NCI-H1105 (cell line): ENCODE measurements around the gene MTM1.

Source experiments
- DNase-seq: peaks from one replicate; lab custom pipeline; 2025; lab: John Stamatoyannopoulos, UW

MTM1 gene

DNA sequence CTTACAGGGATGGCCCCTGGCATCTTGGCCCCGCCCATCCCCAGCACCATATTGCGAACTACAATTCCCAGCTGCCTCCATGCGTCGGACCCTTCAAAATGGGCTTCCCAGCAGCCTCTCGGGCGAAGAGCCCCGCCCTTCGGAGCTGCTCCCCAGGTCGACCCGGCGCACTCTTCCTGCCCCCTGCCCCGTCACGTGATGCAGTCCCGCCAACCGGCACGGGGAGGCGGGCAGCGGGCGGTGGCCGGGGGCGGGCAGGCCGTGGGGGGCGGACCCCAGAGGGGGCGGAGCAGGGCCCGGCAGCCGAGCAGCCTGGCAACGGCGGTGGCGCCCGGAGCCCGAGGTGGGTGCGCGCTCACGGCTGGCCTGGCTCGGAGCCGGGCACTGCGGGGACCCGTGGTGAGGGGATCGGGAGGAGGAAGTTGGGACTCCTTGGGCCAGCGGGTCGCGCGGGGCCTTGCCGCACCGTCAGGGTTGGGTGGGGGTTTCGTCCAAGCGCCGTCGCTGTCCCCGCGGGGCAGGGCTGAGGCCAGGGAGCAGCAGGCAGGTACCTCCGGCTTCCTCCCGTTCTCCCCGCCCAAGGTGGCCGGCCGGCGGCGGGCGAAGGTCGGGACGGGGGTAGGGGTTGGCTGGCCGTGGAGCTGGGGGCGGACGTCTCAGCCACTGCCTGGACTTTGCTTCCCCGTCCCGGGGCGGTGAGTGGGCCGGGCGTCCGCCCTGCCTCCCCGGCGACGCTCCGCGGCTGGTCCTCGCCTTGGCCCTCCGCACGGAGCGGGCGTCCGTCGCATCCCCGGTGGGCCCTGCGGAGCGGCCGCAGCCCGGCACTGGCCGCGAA is at the start of gene MTM1:
MTM1 (plus strand) TSS at position 302 of the 835 bp plus-strand sequence. CDS start 23,994 bp downstream, outside the sequence.
- peak; percentile 98 for DNase-seq

- DNase-seq, result no peak
These were observed 45.9 kb upstream of the MTM1 start for GRCh38 chrX:150522494-150522893.

GRCh38 chrX:150525061-150525919 is 43.1 kb upstream of the MTM1 start:
- no peak for DNase-seq

- DNase-seq, result no peak
These were observed 41.7 kb upstream of the MTM1 start for GRCh38 chrX:150526692-150527091.

- DNase-seq, result no peak
These were observed 41.3 kb upstream of the MTM1 start for GRCh38 chrX:150527108-150527507.

DNA sequence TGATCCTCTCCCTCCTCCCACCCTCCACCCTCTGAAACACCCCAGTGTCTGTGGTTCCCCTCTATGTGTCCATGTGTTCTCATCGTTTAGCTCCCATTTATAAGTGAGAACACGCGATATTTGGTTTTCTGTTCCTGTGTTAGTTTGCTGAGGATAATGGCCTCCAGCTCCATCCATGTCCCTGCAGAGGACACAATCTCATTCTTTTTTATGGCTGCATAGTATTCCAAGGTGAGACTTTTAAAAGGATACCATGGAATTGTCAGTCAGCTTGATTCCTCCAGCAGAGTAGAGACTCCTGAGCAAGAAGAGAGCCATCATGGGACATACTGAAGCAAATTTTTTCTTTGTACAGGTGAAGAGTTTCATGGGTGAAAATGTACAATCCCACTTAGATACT is 38.8 kb upstream of the MTM1 start:
- no peak for DNase-seq

DNA sequence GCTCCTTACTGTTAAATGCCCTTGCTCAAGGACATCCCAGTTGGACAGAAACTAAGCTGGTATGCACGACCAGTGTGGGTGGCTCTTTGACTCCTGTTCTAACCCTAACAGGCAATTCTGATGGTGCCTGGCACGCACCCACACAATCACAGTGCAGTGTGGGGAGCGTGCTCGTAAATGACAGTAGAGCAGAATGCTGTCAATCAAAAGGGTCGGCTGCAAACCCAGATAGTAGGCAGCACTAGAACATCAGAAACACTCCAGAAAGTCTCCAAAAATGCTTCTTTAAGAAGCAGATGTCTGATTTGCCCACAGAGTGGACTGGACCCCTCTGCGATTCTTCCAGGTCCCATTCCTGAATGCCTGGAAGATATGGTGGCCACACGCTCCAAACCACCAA is 37.6 kb upstream of the MTM1 start:
- no peak for DNase-seq

- DNase-seq, result no peak
These were observed 37.0 kb upstream of the MTM1 start for GRCh38 chrX:150531467-150531866.

GRCh38 chrX:150533863-150534262 is 34.6 kb upstream of the MTM1 start:
- DNase-seq, result no peak

DNA sequence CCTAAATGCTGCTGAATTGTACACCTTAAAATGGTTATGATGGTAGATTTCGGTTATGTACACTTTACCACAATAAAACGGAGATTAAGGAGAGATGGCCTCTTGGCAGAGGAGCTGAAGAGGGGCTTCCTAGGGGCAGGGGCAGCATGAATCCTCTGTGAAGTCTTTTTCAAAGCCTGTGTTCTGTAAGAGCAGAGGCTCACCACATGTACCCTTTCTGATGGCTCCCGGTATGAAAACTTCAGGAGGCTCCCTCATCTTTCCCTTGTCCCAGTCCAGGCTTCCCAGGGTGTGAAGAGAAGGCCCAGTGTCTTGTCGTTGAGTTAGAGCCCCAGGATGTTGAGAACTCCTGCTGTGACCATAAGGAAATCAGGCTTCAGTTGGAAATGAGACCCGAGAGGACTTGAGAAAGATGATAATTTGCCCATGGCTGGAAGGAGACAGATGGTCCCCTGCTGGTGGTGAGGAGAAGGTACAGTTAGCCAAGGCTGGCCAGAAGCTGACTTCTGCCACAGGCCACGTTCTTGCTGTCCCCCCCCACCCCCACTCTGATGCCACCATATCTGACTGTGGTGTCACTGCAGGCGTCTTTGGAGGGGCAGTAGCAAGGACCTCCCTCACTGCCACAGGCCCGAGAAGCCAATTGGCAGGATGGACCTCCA is 31.8 kb upstream of the MTM1 start:
- no peak for DNase-seq

DNA sequence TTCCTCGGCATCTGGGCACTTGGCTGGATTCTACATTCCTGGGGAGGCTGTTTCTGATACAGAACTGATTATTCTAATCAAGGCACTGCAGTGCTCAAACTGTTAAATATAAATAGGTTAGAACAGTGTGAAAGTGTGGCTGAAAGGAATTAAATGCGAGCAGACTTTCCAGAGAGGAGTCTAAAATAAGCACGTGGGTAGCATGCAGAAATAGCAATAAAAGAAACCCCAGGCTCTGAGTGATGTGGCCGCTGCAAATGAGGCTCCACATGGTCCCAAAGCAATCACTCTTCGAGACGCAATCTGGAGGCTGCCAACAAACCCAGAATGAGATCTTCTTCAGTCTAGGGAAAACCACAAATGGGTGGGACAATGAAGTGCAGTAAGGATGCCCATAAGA is 30.6 kb upstream of the MTM1 start:
- DNase-seq, result no peak

DNA sequence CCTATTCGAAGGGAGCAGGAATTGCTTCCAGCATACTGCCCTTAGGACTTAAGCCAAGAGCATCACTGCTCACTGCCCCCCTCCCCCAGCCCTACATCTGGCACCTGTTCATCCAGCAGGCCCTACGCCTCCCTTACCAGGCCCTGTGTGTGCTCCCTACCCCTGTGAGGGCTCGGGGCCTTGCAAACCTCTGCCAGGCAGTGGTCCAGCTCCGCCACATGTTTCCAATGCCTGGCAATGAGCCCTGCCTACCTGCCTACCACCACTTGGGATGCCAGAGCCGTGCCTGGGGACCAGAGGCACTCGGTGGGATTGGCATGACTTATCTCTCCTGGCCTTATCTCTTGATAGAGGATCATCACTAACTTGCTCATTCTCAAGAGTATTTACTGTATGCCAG is 27.5 kb upstream of the MTM1 start:
- DNase-seq, result no peak

GRCh38 chrX:150542846-150543229 is 25.6 kb upstream of the MTM1 start:
- no peak for DNase-seq

- no peak for DNase-seq
These were observed 24.9 kb upstream of the MTM1 start for GRCh38 chrX:150543230-150544155.

DNA sequence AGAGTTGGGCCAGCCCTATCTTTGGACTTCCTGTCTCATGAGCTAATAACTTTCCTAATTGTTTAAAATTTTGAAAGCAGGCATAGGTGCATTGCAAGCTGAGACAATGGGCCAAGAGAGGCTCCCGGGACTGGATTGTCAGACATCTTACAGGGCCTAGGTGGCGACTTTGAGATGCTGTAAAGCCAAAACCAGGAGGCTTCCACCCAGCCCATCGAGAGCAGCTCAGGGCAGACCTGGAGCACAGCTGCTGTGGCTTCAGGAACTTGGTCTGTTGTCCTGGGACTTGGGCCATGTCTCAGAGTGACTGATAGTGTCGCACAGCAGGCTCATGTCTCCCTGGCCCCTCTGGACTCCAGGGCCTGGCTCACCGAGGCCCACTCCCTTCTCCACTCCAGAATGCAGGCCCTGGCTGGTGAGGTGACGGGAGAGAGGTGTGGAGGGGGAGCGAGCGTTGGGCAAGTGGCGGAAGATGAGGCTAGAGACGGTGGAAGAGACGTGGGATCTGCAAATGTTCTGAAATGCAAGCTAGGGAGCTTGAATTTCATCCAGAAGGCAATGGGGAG is 24.1 kb upstream of the MTM1 start:
- DNase-seq, result no peak

DNA sequence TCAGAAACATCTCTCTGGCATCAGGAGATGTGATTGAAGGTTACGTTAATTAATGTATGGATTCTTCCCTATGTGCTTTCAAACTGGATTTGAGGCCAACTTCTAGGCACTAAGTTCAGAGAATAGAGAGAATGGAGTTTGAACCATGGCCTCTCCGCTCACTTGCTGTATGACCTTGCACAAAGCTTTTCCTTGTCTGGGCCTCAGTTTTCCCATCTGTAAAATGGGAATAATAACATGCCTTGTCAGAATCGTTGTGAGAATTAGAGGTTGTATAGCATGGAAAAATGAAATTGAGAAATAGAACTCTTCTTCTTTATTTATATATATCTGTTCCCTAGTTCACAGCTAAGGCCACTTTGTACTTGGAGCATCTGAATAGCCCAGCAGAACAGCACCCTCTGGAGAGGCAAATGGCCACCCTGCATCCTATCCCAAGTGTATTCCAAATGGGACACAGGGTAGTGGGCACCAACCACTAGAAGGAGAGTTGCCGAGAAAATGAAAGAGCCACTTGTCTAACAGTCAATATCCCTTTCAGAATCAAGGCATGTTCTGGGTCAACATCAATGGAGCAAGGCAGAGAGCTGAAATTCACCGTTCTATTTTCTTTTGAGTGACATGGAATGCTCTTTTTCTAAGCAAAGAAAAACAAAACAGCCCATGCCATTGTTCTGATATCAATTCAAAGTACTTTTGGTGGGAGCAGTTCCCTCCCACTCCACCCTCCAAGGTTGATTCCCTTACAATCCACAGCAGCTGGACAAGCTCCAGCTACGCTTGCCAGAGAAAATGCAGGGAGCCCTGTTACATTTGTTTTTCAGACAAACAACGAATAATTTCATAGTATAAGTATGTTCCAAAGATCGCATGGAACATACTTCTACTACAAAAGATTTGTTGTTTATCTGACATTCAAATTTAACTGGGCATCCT is 23.3 kb upstream of the MTM1 start:
- no peak for DNase-seq

DNA sequence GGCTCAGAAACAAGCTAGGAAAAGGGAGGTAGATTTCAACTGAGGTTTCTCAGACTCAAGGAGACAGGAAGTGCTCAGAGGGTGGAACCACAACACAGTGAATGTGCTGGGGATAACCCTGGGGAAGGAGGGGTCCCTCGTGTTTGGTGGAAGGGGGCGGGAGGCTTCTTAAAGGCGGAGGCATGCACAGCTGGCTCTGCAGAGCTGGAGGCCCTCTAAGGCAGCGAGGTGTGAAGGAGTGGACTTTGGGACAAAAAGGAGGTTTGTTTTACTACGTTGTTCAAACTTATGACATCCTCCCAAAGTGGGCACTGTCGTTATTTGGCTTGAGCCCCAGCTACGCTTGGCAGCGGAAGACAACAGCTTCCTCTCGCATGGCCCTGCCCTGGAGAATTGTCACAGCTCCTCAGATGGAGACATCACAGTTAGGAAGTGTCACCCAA is 21.7 kb upstream of the MTM1 start:
- DNase-seq, result no peak

DNA sequence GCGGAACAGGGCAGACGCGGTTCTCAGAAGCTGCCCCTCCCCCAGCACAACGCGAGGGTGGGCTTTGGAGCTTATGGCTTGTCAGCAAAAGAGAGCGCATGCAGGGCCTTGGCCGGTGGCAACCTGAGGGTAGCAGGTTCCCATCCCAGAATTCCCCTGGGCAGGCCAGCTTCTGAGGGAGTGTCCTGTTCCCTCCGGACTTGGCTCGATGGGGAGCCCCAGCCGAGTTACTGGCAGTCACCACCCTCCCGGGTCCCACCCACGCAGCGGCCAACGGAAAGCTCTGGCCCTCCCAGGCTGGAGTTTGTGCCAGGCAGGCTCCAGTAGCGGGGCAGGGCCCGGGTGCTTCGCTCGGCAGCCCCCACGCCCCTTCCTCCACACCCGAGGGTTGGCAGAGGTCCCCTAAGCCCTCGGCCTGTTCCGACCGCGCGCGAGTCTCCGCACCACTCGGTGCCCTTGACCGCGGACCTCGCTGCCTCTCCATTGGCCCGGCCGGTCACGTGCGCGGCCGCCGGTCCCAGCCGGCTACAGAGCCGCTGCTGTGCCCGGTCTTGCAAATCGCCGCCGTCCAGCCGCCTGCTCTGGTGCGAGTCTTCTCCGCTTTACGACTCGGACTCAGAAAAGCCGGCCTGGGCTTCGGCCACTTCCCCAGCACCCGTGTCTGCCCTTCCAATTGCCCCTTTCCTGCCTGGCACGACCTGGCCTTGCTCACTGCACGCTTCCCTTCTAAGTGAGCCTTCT is 20.9 kb upstream of the MTM1 start:
- DNase-seq, result peak; percentile 43

GRCh38 chrX:150548251-150548650 is 20.2 kb upstream of the MTM1 start:
- DNase-seq, result no peak
